ENCODE data around the gene FAM237A. TPM values are rescaled to one million over a fixed set of nuclear protein-coding genes. Genes with fewer than 3 reads are reported as not detected.

The FAM237A gene
- total RNA-seq, 1 donor from 2014 or later = not detected

- Histone ChIP-seq H3K4me1 (no peaks in the 10 kb centered on the region), H3K27me3 (no peaks in the 10 kb centered on the region), H3K9me3 (no peaks in the 10 kb centered on the region), H3K27ac (no peak overlapping the region), H3K4me3 (no peak overlapping the region), H3K36me3 (no peaks in the 10 kb centered on the region)
- DNase-seq (no peak), ATAC-seq (no peak)
- TF ChIP-seq CTCF (IDR thresholded peaks at IDR 0.05) = no peak
- intact Hi-C loops (cut with DNase I) = no loop called here
Observed at GRCh38 chr2:206688990-206689389, 46.7 kb downstream of the FAM237A start.

- Histone ChIP-seq H3K4me3 (no peak overlapping the region), H3K9me3 (no peaks in the 10 kb centered on the region), H3K4me1 (no peaks in the 10 kb centered on the region), H3K36me3 (no peaks in the 10 kb centered on the region), H3K27ac (no peak overlapping the region), H3K27me3 (no peaks in the 10 kb centered on the region)
- DNase-seq (no peak), ATAC-seq (no peak)
- no peak for TF ChIP-seq CTCF (IDR thresholded peaks at IDR 0.05)
- intact Hi-C loops (cut with DNase I) = no loop called here
Observed at GRCh38 chr2:206692971-206693370, 50.7 kb downstream of the FAM237A start.

GRCh38 chr2:206693399-206694137, 51.3 kb downstream of the FAM237A start:
- DNase-seq = no peak

GRCh38 chr2:206696910-206697309, 54.6 kb downstream of the FAM237A start:
- Histone ChIP-seq H3K4me1 (no peaks in the 10 kb centered on the region), H3K4me3 (no peak overlapping the region), H3K36me3 (no peaks in the 10 kb centered on the region), H3K9me3 (no peaks in the 10 kb centered on the region), H3K27me3 (no peaks in the 10 kb centered on the region), H3K27ac (no peak overlapping the region)
- no peak for ATAC-seq
- no peak for TF ChIP-seq CTCF (IDR thresholded peaks at IDR 0.05)
- no peak for DNase-seq
- intact Hi-C loops (cut with DNase I) = no loop called here

More at GRCh38 chr2:206693399-206694137, 51.3 kb downstream of the FAM237A start:
- Histone ChIP-seq H3K27me3 (no peaks in the 10 kb centered on the region), H3K4me1 (no peaks in the 10 kb centered on the region), H3K27ac (no peak overlapping the region), H3K9me3 (no peaks in the 10 kb centered on the region), H3K4me3 (no peak overlapping the region), H3K36me3 (no peaks in the 10 kb centered on the region)
- peak; percentile 96 for ATAC-seq
- intact Hi-C loops (cut with DNase I) = no loop called here
- TF ChIP-seq CTCF (IDR thresholded peaks at IDR 0.05) = peak; percentile 63

- ATAC-seq (no peak), DNase-seq (no peak)
- Histone ChIP-seq H3K27me3 (no peaks in the 10 kb centered on the region), H3K4me3 (no peak overlapping the region), H3K4me1 (no peaks in the 10 kb centered on the region), H3K9me3 (no peaks in the 10 kb centered on the region), H3K27ac (no peak overlapping the region), H3K36me3 (no peaks in the 10 kb centered on the region)
- intact Hi-C loops (cut with DNase I) = no loop called here
- no peak for TF ChIP-seq CTCF (IDR thresholded peaks at IDR 0.05)
Observed at GRCh38 chr2:206698811-206699210, 56.5 kb downstream of the FAM237A start.

Other genes starting within 250 kb of the FAM237A start
- gene ADAM23, start 199.0 kb upstream of the FAM237A start, total RNA-seq = 2.5 TPM
- gene DYTN, start 75.9 kb downstream of the FAM237A start, total RNA-seq = not detected
- 0.26 TPM for gene MDH1B, start 122.8 kb downstream of the FAM237A start, total RNA-seq
- gene FASTKD2, start 123.1 kb downstream of the FAM237A start, total RNA-seq = 19.7 TPM

Data from upper lobe of right lung (tissue), 1 donor.